WTC11 (cell line): ENCODE measurements around the gene CD247. TPM values are rescaled to one million over a fixed set of nuclear protein-coding genes. Genes with fewer than 3 reads are reported as not detected.

Experiments
- ATAC-seq: fragments of 200-7000 bp; cut with Tn5 transposase; 2 replicates; pipeline ENCODE4 v1.10.0; 2021; ENCODE audit warnings: mild to moderate bottlenecking, moderate library complexity
- CTCF ChIA-PET: fragments of 300-600 bp; sonication (Branson Sonifier 250); formaldehyde crosslinking; loops from one replicate; lab custom pipeline; 2021; ENCODE audit warnings: antibody characterized with exemption; lab: Charles Lee
- POLR2A ChIA-PET: fragments of 350-600 bp; sonication (Branson Sonifier 250); formaldehyde crosslinking; loops from one replicate; lab custom pipeline; 2021; ENCODE audit warnings: antibody characterized with exemption; lab: Charles Lee
- DNase-seq: peaks from one replicate; pipeline ENCODE4 v3.0.0; 2021; ENCODE audit warnings: low spot score
- H3K27ac Mint-ChIP-seq: 2 replicates; pipeline ENCODE4 v1.8.0; 2021; ENCODE audit warnings: mixed read lengths
- H3K27me3 Mint-ChIP-seq: 2 replicates; pipeline ENCODE4 v1.8.0; 2021; ENCODE audit warnings: low read depth, mild to moderate bottlenecking, moderate library complexity, mixed read lengths
- H3K36me3 Mint-ChIP-seq: 2 replicates; pipeline ENCODE4 v1.8.0; 2021; ENCODE audit warnings: mixed read lengths
- H3K4me1 Mint-ChIP-seq: 2 replicates; pipeline ENCODE4 v1.8.0; 2022; ENCODE audit warnings: mixed read lengths
- H3K4me3 Mint-ChIP-seq: 2 replicates; pipeline ENCODE4 v1.8.0; 2021; ENCODE audit warnings: mild to moderate bottlenecking, moderate library complexity, mixed read lengths
- H3K9me3 Mint-ChIP-seq: 2 replicates; pipeline ENCODE4 v1.8.0; 2021; ENCODE audit warnings: mixed read lengths
- ESRRA ChIP-seq: sonication (generic); formaldehyde crosslinking; IDR thresholded peaks from 2 replicates; pipeline ENCODE4 v1.8.1; 2022; ENCODE audit warnings: mild to moderate bottlenecking, missing genetic modification reagents, borderline replicate concordance
- FOXK1 ChIP-seq: sonication (generic); formaldehyde crosslinking; IDR thresholded peaks from 2 replicates; pipeline ENCODE4 v1.8.0; 2022; ENCODE audit warnings: mild to moderate bottlenecking, moderate library complexity, missing genetic modification reagents
- GTF2I ChIP-seq: fragments of 250-450 bp; sonication (Bioruptor Pico); conservative IDR thresholded peaks from 2 replicates; pipeline ENCODE4 v1.4.0; 2021; ENCODE audit warnings: mild to moderate bottlenecking
- NFYB ChIP-seq: sonication (generic); formaldehyde crosslinking; conservative IDR thresholded peaks from 2 replicates; pipeline ENCODE4 v1.8.0; 2022; ENCODE audit warnings: low read depth, missing genetic modification reagents
- NR2C2 ChIP-seq: sonication (generic); formaldehyde crosslinking; IDR thresholded peaks from 2 replicates; pipeline ENCODE4 v1.8.0; 2022; ENCODE audit warnings: mild to moderate bottlenecking, missing genetic modification reagents
- OVOL2 ChIP-seq: fragments of 250-450 bp; sonication (Bioruptor Pico); IDR thresholded peaks from 2 replicates; pipeline ENCODE4 v1.9.0; 2021; ENCODE audit warnings: mild to moderate bottlenecking, borderline replicate concordance
- SP1 ChIP-seq: sonication (generic); formaldehyde crosslinking; conservative IDR thresholded peaks from 2 replicates; pipeline ENCODE4 v1.8.1; 2022; ENCODE audit warnings: missing genetic modification reagents
- TEAD1 ChIP-seq: sonication (generic); formaldehyde crosslinking; IDR thresholded peaks from 2 replicates; pipeline ENCODE4 v1.8.0; 2022; ENCODE audit warnings: mild to moderate bottlenecking, missing genetic modification reagents
- TP53 ChIP-seq: sonication (generic); formaldehyde crosslinking; IDR thresholded peaks from 2 replicates; pipeline ENCODE4 v1.8.1; 2023; ENCODE audit warnings: mild to moderate bottlenecking, missing genetic modification reagents
- ZBTB21 ChIP-seq: sonication (generic); formaldehyde crosslinking; IDR thresholded peaks from 2 replicates; pipeline ENCODE4 v1.8.1; 2023; ENCODE audit warnings: mild to moderate bottlenecking, missing genetic modification reagents, borderline replicate concordance
- ZNF232 ChIP-seq: sonication (generic); formaldehyde crosslinking; IDR thresholded peaks from 2 replicates; pipeline ENCODE4 v1.8.0; 2022; ENCODE audit warnings: mild to moderate bottlenecking, missing genetic modification reagents
- ZNF416 ChIP-seq: fragments of 250-450 bp; sonication (Bioruptor Pico); IDR thresholded peaks from 2 replicates; pipeline ENCODE4 v1.9.0; 2021; ENCODE audit warnings: mild to moderate bottlenecking, inconsistent platforms
- ZNF423 ChIP-seq: fragments of 250-450 bp; sonication (Bioruptor Pico); IDR thresholded peaks from 2 replicates; pipeline ENCODE4 v2.1.2; 2022; ENCODE audit warnings: mild to moderate bottlenecking, moderate library complexity
- total RNA-seq: library from RNA; stranded (reverse); gene quantifications from 3 replicates; pipeline ENCODE4 v1.2.3, GENCODE V29; 2021
- TF ChIP-seq, protein P1 (sequence below): sonication (generic); formaldehyde crosslinking; IDR thresholded peaks from 2 replicates; pipeline ENCODE4 v1.8.0; 2023; ENCODE audit warnings: missing genetic modification reagents
- TF ChIP-seq, protein P2 (sequence below): fragments of 250-450 bp; sonication (Bioruptor Pico); IDR thresholded peaks from 2 replicates; pipeline ENCODE4 v1.9.0; 2021; ENCODE audit warnings: moderate library complexity, mild to moderate bottlenecking, inconsistent platforms, borderline replicate concordance
- TF ChIP-seq, protein P3 (sequence below): sonication (generic); formaldehyde crosslinking; IDR thresholded peaks from 2 replicates; pipeline ENCODE4 v1.8.1; 2023; ENCODE audit warnings: mild to moderate bottlenecking, missing genetic modification reagents
- TF ChIP-seq, protein P4 (sequence below): sonication (generic); formaldehyde crosslinking; IDR thresholded peaks from 2 replicates; pipeline ENCODE4 v1.8.0; 2022; ENCODE audit warnings: mild to moderate bottlenecking, missing genetic modification reagents
- TF ChIP-seq, protein P5 (sequence below): sonication (generic); formaldehyde crosslinking; IDR thresholded peaks from 2 replicates; pipeline ENCODE4 v1.8.1; 2022; ENCODE audit warnings: mild to moderate bottlenecking, missing genetic modification reagents, moderate library complexity, borderline replicate concordance
- TF ChIP-seq, protein P6 (sequence below): sonication (generic); formaldehyde crosslinking; IDR thresholded peaks from 2 replicates; pipeline ENCODE4 v1.8.0; 2023; ENCODE audit warnings: missing genetic modification reagents, mild to moderate bottlenecking, borderline replicate concordance

CD247 gene
- total RNA-seq, 1 experiment from 2014 or later = 1.8 TPM

DNA sequence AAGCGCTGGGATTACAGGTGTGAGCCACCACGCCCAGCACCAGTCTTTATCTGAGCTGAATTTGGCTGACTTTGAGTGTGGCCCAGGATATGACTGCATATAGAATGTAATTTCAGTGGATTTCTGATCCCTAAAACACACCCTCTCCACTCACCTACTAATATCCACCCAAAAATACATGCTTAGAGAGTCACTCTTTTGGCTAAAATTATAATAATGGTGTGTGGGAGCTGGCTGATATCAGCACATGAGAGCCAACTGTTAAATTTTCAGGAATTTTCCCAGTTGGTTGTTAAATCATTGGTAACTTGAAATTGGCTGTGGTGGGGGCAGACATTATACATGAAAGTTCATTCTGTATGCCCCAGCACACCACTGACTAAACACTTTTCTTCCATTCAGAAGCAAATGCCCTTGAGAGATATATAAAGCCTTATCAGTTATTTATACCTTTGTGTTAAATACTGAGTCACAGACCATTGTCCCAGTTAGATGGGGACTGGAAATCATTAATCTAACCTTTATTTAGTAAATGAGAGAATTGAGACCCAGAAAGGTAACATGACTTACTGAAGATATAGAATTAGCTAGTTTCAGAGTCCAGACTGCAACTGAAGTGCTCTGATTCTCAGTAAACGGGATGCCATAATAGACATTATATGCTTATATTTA, 9.9 kb upstream of the CD247 start:
- peaks cover 17% of the 10 kb centered on the region for H3K27me3 Mint-ChIP-seq
- ChIA-PET POLR2A (no interaction called here), CTCF (interaction anchor here (0.7 to 2.7 kb wide), 2 partner anchors 12 to 63 kb away, joined by 3 to 17 read pairs; no protein-coding TSS in a partner anchor)
- no peak overlapping the region for H3K4me3 Mint-ChIP-seq
- peaks cover 5% of the 10 kb centered on the region; the same call in 1 of the 2 replicates for H3K9me3 Mint-ChIP-seq
- H3K27ac Mint-ChIP-seq = no peak overlapping the region
- peaks cover 2% of the 10 kb centered on the region for H3K4me1 Mint-ChIP-seq
- no peaks in the 10 kb centered on the region for H3K36me3 Mint-ChIP-seq
- DNase-seq = no peak
- ATAC-seq = no peak
- no peak for TF ChIP-seq OVOL2 (CRISPR knock-in tag)
- no peak for TF ChIP-seq ZNF423 (CRISPR knock-in tag)
- no peak for TF ChIP-seq FOXK1 (CRISPR knock-in tag)
- TF ChIP-seq, protein P1, sequence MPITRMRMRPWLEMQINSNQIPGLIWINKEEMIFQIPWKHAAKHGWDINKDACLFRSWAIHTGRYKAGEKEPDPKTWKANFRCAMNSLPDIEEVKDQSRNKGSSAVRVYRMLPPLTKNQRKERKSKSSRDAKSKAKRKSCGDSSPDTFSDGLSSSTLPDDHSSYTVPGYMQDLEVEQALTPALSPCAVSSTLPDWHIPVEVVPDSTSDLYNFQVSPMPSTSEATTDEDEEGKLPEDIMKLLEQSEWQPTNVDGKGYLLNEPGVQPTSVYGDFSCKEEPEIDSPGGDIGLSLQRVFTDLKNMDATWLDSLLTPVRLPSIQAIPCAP (CRISPR knock-in tag) = no peak
- TF ChIP-seq, protein P2, sequence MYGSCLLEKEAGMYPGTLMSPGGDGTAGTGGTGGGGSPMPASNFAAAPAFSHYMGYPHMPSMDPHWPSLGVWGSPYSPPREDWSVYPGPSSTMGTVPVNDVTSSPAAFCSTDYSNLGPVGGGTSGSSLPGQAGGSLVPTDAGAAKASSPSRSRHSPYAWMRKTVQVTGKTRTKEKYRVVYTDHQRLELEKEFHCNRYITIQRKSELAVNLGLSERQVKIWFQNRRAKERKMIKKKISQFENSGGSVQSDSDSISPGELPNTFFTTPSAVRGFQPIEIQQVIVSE (CRISPR knock-in tag) = no peak
- TF ChIP-seq TEAD1 (CRISPR knock-in tag) = no peak
- TF ChIP-seq NFYB (CRISPR knock-in tag) = no peak
- no peak for TF ChIP-seq GTF2I (CRISPR knock-in tag)
- no peak for TF ChIP-seq ZNF416 (CRISPR knock-in tag)

DNA sequence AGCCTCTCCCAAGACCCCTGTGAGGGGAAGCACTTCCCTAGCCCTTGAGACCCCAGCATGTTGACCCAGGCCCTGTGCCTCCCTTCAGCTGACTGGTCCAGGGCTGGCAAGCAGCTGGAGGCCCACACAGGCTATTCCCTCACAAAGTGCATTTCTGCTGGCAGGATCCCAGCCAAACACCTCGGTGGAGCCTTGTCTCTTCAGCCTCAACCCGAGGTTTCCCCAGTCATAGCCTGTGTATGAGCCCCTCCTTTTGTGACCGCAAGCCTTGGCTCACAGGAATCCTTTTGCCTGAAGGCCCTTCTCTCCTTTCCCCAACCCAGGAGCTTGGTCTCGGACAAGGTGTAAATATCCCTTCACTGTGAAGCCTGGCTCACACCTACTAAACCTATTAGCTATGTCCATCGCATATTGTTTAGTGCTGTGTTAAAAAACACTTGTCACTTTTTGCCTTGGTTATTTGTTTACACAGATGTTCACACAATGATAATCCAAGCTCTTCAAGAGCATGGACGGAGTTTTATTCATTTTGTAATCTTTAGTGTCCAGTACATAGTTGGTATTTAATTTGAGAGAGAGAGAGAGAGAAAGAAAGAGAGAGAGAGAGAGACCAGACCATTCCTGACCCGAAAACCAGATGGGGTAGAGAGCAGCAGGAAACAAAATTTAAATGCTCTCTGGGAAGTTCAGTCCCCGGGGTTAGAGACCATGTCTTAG, 8.5 kb upstream of the CD247 start:
- H3K4me1 Mint-ChIP-seq = peaks cover 2% of the 10 kb centered on the region
- ATAC-seq = no peak

More for the DNA sequence above, 8.5 kb upstream of the CD247 start:
- Mint-ChIP-seq H3K27ac (no peak overlapping the region), H3K9me3 (peaks cover 5% of the 10 kb centered on the region; the same call in 1 of the 2 replicates), H3K4me3 (no peak overlapping the region), H3K27me3 (peaks cover 17% of the 10 kb centered on the region), H3K36me3 (no peaks in the 10 kb centered on the region)
- no peak for DNase-seq
- POLR2A ChIA-PET = no interaction called here
- CTCF ChIA-PET = interaction anchor here (0.6 to 1.6 kb wide), 3 partner anchors 13 to 635 kb away, joined by 3 to 5 read pairs (median 5); no protein-coding TSS in a partner anchor
- TF ChIP-seq NR2C2 (no peak), ZBTB21 (CRISPR knock-in tag) (no peak), TP53 (CRISPR knock-in tag) (no peak), ESRRA (CRISPR knock-in tag) (no peak), SP1 (CRISPR knock-in tag) (no peak), ZNF232 (CRISPR knock-in tag) (no peak)
- TF ChIP-seq, protein P2 (CRISPR knock-in tag) = no peak
- TF ChIP-seq, protein P3, sequence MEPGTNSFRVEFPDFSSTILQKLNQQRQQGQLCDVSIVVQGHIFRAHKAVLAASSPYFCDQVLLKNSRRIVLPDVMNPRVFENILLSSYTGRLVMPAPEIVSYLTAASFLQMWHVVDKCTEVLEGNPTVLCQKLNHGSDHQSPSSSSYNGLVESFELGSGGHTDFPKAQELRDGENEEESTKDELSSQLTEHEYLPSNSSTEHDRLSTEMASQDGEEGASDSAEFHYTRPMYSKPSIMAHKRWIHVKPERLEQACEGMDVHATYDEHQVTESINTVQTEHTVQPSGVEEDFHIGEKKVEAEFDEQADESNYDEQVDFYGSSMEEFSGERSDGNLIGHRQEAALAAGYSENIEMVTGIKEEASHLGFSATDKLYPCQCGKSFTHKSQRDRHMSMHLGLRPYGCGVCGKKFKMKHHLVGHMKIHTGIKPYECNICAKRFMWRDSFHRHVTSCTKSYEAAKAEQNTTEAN (CRISPR knock-in tag) = no peak
- TF ChIP-seq, protein P4, sequence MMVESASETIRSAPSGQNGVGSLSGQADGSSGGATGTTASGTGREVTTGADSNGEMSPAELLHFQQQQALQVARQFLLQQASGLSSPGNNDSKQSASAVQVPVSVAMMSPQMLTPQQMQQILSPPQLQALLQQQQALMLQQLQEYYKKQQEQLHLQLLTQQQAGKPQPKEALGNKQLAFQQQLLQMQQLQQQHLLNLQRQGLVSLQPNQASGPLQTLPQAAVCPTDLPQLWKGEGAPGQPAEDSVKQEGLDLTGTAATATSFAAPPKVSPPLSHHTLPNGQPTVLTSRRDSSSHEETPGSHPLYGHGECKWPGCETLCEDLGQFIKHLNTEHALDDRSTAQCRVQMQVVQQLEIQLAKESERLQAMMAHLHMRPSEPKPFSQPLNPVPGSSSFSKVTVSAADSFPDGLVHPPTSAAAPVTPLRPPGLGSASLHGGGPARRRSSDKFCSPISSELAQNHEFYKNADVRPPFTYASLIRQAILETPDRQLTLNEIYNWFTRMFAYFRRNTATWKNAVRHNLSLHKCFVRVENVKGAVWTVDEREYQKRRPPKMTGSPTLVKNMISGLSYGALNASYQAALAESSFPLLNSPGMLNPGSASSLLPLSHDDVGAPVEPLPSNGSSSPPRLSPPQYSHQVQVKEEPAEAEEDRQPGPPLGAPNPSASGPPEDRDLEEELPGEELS (CRISPR knock-in tag) = no peak
- TF ChIP-seq, protein P5, sequence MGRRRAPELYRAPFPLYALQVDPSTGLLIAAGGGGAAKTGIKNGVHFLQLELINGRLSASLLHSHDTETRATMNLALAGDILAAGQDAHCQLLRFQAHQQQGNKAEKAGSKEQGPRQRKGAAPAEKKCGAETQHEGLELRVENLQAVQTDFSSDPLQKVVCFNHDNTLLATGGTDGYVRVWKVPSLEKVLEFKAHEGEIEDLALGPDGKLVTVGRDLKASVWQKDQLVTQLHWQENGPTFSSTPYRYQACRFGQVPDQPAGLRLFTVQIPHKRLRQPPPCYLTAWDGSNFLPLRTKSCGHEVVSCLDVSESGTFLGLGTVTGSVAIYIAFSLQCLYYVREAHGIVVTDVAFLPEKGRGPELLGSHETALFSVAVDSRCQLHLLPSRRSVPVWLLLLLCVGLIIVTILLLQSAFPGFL (CRISPR knock-in tag) = no peak
- TF ChIP-seq, protein P6, sequence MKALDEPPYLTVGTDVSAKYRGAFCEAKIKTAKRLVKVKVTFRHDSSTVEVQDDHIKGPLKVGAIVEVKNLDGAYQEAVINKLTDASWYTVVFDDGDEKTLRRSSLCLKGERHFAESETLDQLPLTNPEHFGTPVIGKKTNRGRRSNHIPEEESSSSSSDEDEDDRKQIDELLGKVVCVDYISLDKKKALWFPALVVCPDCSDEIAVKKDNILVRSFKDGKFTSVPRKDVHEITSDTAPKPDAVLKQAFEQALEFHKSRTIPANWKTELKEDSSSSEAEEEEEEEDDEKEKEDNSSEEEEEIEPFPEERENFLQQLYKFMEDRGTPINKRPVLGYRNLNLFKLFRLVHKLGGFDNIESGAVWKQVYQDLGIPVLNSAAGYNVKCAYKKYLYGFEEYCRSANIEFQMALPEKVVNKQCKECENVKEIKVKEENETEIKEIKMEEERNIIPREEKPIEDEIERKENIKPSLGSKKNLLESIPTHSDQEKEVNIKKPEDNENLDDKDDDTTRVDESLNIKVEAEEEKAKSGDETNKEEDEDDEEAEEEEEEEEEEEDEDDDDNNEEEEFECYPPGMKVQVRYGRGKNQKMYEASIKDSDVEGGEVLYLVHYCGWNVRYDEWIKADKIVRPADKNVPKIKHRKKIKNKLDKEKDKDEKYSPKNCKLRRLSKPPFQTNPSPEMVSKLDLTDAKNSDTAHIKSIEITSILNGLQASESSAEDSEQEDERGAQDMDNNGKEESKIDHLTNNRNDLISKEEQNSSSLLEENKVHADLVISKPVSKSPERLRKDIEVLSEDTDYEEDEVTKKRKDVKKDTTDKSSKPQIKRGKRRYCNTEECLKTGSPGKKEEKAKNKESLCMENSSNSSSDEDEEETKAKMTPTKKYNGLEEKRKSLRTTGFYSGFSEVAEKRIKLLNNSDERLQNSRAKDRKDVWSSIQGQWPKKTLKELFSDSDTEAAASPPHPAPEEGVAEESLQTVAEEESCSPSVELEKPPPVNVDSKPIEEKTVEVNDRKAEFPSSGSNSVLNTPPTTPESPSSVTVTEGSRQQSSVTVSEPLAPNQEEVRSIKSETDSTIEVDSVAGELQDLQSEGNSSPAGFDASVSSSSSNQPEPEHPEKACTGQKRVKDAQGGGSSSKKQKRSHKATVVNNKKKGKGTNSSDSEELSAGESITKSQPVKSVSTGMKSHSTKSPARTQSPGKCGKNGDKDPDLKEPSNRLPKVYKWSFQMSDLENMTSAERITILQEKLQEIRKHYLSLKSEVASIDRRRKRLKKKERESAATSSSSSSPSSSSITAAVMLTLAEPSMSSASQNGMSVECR (CRISPR knock-in tag) = no peak
